ENCODE data around the gene AP1AR. TPM values are rescaled to one million over a fixed set of nuclear protein-coding genes. Genes with fewer than 3 reads are reported as not detected.
"Not testable (repeated sequence)": the region's sequence is repeated elsewhere in the genome, so short reads cannot be mapped to it uniquely, and the experiment has no call there.

AP1AR gene
- total and polyA plus RNA-seq, 4 donors: 7.6 to 14.7 (median 7.8) TPM

GRCh38 chr4:112302320-112303274 is 71.0 kb downstream of the AP1AR start:
- Histone ChIP-seq H3K9me3 (ENCODE audit: control insufficient read depth in 4 of 4, low read length in 3 of 4) (no peaks in the 10 kb centered on the region), H3K27me3 (ENCODE audit: control insufficient read depth in 4 of 4, insufficient read depth in 4 of 4, low read length in 3 of 4) (no peaks in the 10 kb centered on the region), H3K9ac (ENCODE audit: low read depth in 1 of 2, low read length in 2 of 2) (no peak overlapping the region), H3K4me1 (ENCODE audit: control insufficient read depth in 4 of 4, insufficient read depth in 4 of 4, low read length in 3 of 4) (peaks cover 0 to 3% (median 0%) of the 10 kb centered on the region in 4 donors), H3K4me3 (ENCODE audit: low read depth in 1 of 3, low read length in 3 of 3) (no peak overlapping the region), H3K36me3 (ENCODE audit: control insufficient read depth in 4 of 4, insufficient read depth in 3 of 4, low read depth in 1 of 4, low read length in 3 of 4) (peaks cover 0 to 3% (median 0%) of the 10 kb centered on the region in 4 donors), H3K27ac (ENCODE audit: low read depth in 1 of 2, low read length in 2 of 2) (no peak overlapping the region)
- no peak for DNase-seq (ENCODE audit: low spot score)
- WGBS: 87% methylated on average over 5 of the region's 5 CpGs
- no peak for TF ChIP-seq RAD21 (IDR thresholded peaks at IDR 0.05)

GRCh38 chr4:112305477-112305876 is 73.9 kb downstream of the AP1AR start:
- H3K4me1 ChIP-seq (ENCODE audit: control insufficient read depth in 4 of 4, insufficient read depth in 4 of 4, low read length in 3 of 4); H3K9me3 ChIP-seq (ENCODE audit: control insufficient read depth in 4 of 4, low read length in 3 of 4); H3K9ac ChIP-seq (ENCODE audit: low read depth in 1 of 2, low read length in 2 of 2); H3K36me3 ChIP-seq (ENCODE audit: control insufficient read depth in 4 of 4, insufficient read depth in 3 of 4, low read depth in 1 of 4, low read length in 3 of 4); H3K27me3 ChIP-seq (ENCODE audit: control insufficient read depth in 4 of 4, insufficient read depth in 4 of 4, low read length in 3 of 4); H3K4me3 ChIP-seq (ENCODE audit: low read depth in 1 of 3, low read length in 3 of 3); DNase-seq (ENCODE audit: low spot score); H3K27ac ChIP-seq (ENCODE audit: low read depth in 1 of 2, low read length in 2 of 2): not testable (repeated sequence)
- 74% methylated on average over 3 of the region's 3 CpGs for WGBS

GRCh38 chr4:112309263-112309791 is 77.7 kb downstream of the AP1AR start:
- WGBS: 70% methylated on average over 12 of the region's 12 CpGs
- H3K27ac ChIP-seq (ENCODE audit: low read depth in 1 of 2, low read length in 2 of 2); H3K4me1 ChIP-seq (ENCODE audit: control insufficient read depth in 4 of 4, insufficient read depth in 4 of 4, low read length in 3 of 4); H3K36me3 ChIP-seq (ENCODE audit: control insufficient read depth in 4 of 4, insufficient read depth in 3 of 4, low read depth in 1 of 4, low read length in 3 of 4); H3K9ac ChIP-seq (ENCODE audit: low read depth in 1 of 2, low read length in 2 of 2); H3K9me3 ChIP-seq (ENCODE audit: control insufficient read depth in 4 of 4, low read length in 3 of 4); H3K4me3 ChIP-seq (ENCODE audit: low read depth in 1 of 3, low read length in 3 of 3); H3K27me3 ChIP-seq (ENCODE audit: control insufficient read depth in 4 of 4, insufficient read depth in 4 of 4, low read length in 3 of 4); DNase-seq (ENCODE audit: low spot score): not testable (repeated sequence)

- Histone ChIP-seq H3K36me3 (ENCODE audit: control insufficient read depth in 4 of 4, insufficient read depth in 3 of 4, low read depth in 1 of 4, low read length in 3 of 4) (no peaks in the 10 kb centered on the region), H3K9ac (ENCODE audit: low read depth in 1 of 2, low read length in 2 of 2) (no peak overlapping the region), H3K27ac (ENCODE audit: low read depth in 1 of 2, low read length in 2 of 2) (no peak overlapping the region), H3K9me3 (ENCODE audit: control insufficient read depth in 4 of 4, low read length in 3 of 4) (no peaks in the 10 kb centered on the region), H3K4me1 (ENCODE audit: control insufficient read depth in 4 of 4, insufficient read depth in 4 of 4, low read length in 3 of 4) (no peaks in the 10 kb centered on the region), H3K27me3 (ENCODE audit: control insufficient read depth in 4 of 4, insufficient read depth in 4 of 4, low read length in 3 of 4) (no peaks in the 10 kb centered on the region), H3K4me3 (ENCODE audit: low read depth in 1 of 3, low read length in 3 of 3) (no peak overlapping the region)
- DNase-seq (ENCODE audit: low spot score): no peak
- TF ChIP-seq GABPA (IDR thresholded peaks at IDR 0.05 in 1 of 2, conservative IDR thresholded peaks at IDR 0.05 in 1 of 2) (no peak), FOXA1 (IDR thresholded peaks at IDR 0.05) (no peak)
- WGBS: 91% methylated on average over 5 of the region's 5 CpGs
These were observed 79.9 kb downstream of the AP1AR start for GRCh38 chr4:112311516-112311915.

- no peak overlapping the region for H3K27ac ChIP-seq (ENCODE audit: low read depth in 1 of 2, low read length in 2 of 2)
- DNase-seq (ENCODE audit: low spot score): no peak
- no peak overlapping the region for H3K9ac ChIP-seq (ENCODE audit: low read depth in 1 of 2, low read length in 2 of 2)
- no peaks in the 10 kb centered on the region for H3K36me3 ChIP-seq (ENCODE audit: control insufficient read depth in 4 of 4, insufficient read depth in 3 of 4, low read depth in 1 of 4, low read length in 3 of 4)
- TF ChIP-seq FOXA1 (IDR thresholded peaks at IDR 0.05): no peak
- TF ChIP-seq SP1 (IDR thresholded peaks at IDR 0.05): no peak
- TF ChIP-seq RXRA (IDR thresholded peaks at IDR 0.05): no peak
- no peak for TF ChIP-seq ATF3 (IDR thresholded peaks at IDR 0.05)
- WGBS: 86% methylated on average over 5 of the region's 5 CpGs
- no peak overlapping the region for H3K4me3 ChIP-seq (ENCODE audit: low read depth in 1 of 3, low read length in 3 of 3)
- no peaks in the 10 kb centered on the region for H3K4me1 ChIP-seq (ENCODE audit: control insufficient read depth in 4 of 4, insufficient read depth in 4 of 4, low read length in 3 of 4)
- no peaks in the 10 kb centered on the region for H3K27me3 ChIP-seq (ENCODE audit: control insufficient read depth in 4 of 4, insufficient read depth in 4 of 4, low read length in 3 of 4)
- no peaks in the 10 kb centered on the region for H3K9me3 ChIP-seq (ENCODE audit: control insufficient read depth in 4 of 4, low read length in 3 of 4)
These were observed 81.1 kb downstream of the AP1AR start for GRCh38 chr4:112312610-112313239.
